Activated naive CD4-positive, alpha-beta T cell treated with anti-CD3 and anti-CD28 coated beads, Interleukin-2, amount 10 ng/mL, durations not matched to agents 5 hours and 36 hours (primary cell): Measurements from ENCODE around the gene GPRC5B. TPM values are rescaled to one million over a fixed set of nuclear protein-coding genes. Genes with fewer than 3 reads are reported as not detected.

Source experiments
- total RNA-seq, 2 experiments: library from RNA; stranded (reverse); gene quantifications; one replicate each; pipeline ENCODE4 v1.2.3, GENCODE V29; 2021

GPRC5B gene
- 1 to 10 TPM; 1.7 to 2.2 TPM for total RNA-seq

GRCh38 chr16:19884611-19885450 lies at the start of gene GPRC5B:
GPRC5B (minus strand) TSS chr16:19884848; CDS start chr16:19872845, 12,003 bp downstream.

Other genes starting within 250 kb of the GPRC5B start
- gene KNOP1, start 166.6 kb downstream of the GPRC5B start, total RNA-seq = 10 to 100 TPM; 14.4 to 17.4 TPM
- 1 to 10 TPM; 1.4 to 1.8 TPM for gene IQCK, start 166.6 kb downstream of the GPRC5B start, total RNA-seq
- gene GPR139, start 189.0 kb upstream of the GPRC5B start, total RNA-seq = not detected